Activated naive CD8-positive, alpha-beta T cell (primary cell): ENCODE data around the gene FBXL16.
A peak's percentile ranks its signal among the peaks of the same experiment; 100 is the strongest.
"Not testable (repeated sequence)": the region's sequence is repeated elsewhere in the genome, so short reads cannot be mapped to it uniquely, and the experiment has no call there.

Experiments used
- H3K27ac Mint-ChIP-seq: one replicate; pipeline ENCODE4 v1.8.0; 2021; ENCODE audit warnings: mixed read lengths
- H3K27me3 Mint-ChIP-seq: one replicate; pipeline ENCODE4 v1.8.0; 2021; ENCODE audit warnings: mixed read lengths
- H3K36me3 Mint-ChIP-seq: one replicate; pipeline ENCODE4 v1.8.0; 2021; ENCODE audit warnings: mixed read lengths
- H3K4me1 Mint-ChIP-seq: one replicate; pipeline ENCODE4 v1.8.0; 2021; ENCODE audit warnings: low read depth, mixed read lengths
- H3K4me3 Mint-ChIP-seq: one replicate; pipeline ENCODE4 v1.8.0; 2021; ENCODE audit warnings: mild to moderate bottlenecking, mixed read lengths
- H3K9me3 Mint-ChIP-seq: one replicate; pipeline ENCODE4 v1.8.0; 2021; ENCODE audit warnings: low read depth, mixed read lengths

FBXL16 gene

GRCh38 chr16:720990-721764 lies 15.6 kb upstream of the FBXL16 start, which contains the start of gene ANTKMT:
Gene ANTKMT, plus strand, starts transcription at chr16:721146. Its CDS starts 129 bp downstream, at chr16:721275.
- no peaks in the 10 kb centered on the region for H3K9me3 Mint-ChIP-seq
- no peaks in the 10 kb centered on the region for H3K36me3 Mint-ChIP-seq
- H3K4me1 Mint-ChIP-seq: peaks cover 26% of the 10 kb centered on the region
- H3K27me3 Mint-ChIP-seq: no peaks in the 10 kb centered on the region
- peak within 1 kb of the TSS; percentile 86 for H3K27ac Mint-ChIP-seq
- peak within 1 kb of the TSS; percentile 86 for H3K4me3 Mint-ChIP-seq

- peak overlapping the region; percentile 86 for H3K27ac Mint-ChIP-seq
- H3K4me1 Mint-ChIP-seq: peaks cover 27% of the 10 kb centered on the region
- H3K36me3 Mint-ChIP-seq: no peaks in the 10 kb centered on the region
Observed at GRCh38 chr16:720447-720989, 14.9 kb upstream of the FBXL16 start.

GRCh38 chr16:719815-720446 lies 14.3 kb upstream of the FBXL16 start:
- no peaks in the 10 kb centered on the region for H3K27me3 Mint-ChIP-seq
- peak overlapping the region; percentile 86 for H3K4me3 Mint-ChIP-seq
- H3K27ac Mint-ChIP-seq: peak overlapping the region; percentile 86
- no peaks in the 10 kb centered on the region for H3K9me3 Mint-ChIP-seq
- H3K36me3 Mint-ChIP-seq: no peaks in the 10 kb centered on the region
- H3K4me1 Mint-ChIP-seq: peaks cover 26% of the 10 kb centered on the region

More at GRCh38 chr16:720447-720989, 14.9 kb upstream of the FBXL16 start:
- H3K4me3 Mint-ChIP-seq: peak overlapping the region; percentile 86
- no peaks in the 10 kb centered on the region for H3K9me3 Mint-ChIP-seq
- H3K27me3 Mint-ChIP-seq: no peaks in the 10 kb centered on the region

- Mint-ChIP-seq H3K36me3 (no peaks in the 10 kb centered on the region), H3K27ac (peak overlapping the region; percentile 68), H3K27me3 (no peaks in the 10 kb centered on the region), H3K9me3 (no peaks in the 10 kb centered on the region), H3K4me3 (peak overlapping the region; percentile 68), H3K4me1 (peaks cover 26% of the 10 kb centered on the region)
Observed at GRCh38 chr16:718922-719321, 13.3 kb upstream of the FBXL16 start.

GRCh38 chr16:718389-718788 lies 12.8 kb upstream of the FBXL16 start:
- Mint-ChIP-seq H3K9me3 (no peaks in the 10 kb centered on the region), H3K4me3 (peak overlapping the region; percentile 68), H3K27ac (no peak overlapping the region), H3K27me3 (no peaks in the 10 kb centered on the region), H3K4me1 (peaks cover 24% of the 10 kb centered on the region), H3K36me3 (no peaks in the 10 kb centered on the region)

GRCh38 chr16:717450-718245 lies 12.0 kb upstream of the FBXL16 start:
- Mint-ChIP-seq H3K4me3 (no peak overlapping the region), H3K27ac (no peak overlapping the region), H3K4me1 (peaks cover 22% of the 10 kb centered on the region), H3K36me3 (no peaks in the 10 kb centered on the region), H3K27me3 (peaks cover 2% of the 10 kb centered on the region), H3K9me3 (no peaks in the 10 kb centered on the region)

GRCh38 chr16:716768-717325 lies 11.2 kb upstream of the FBXL16 start:
- peaks cover 20% of the 10 kb centered on the region for H3K4me1 Mint-ChIP-seq
- H3K9me3 Mint-ChIP-seq: no peaks in the 10 kb centered on the region
- peaks cover 3% of the 10 kb centered on the region for H3K27me3 Mint-ChIP-seq
- H3K36me3 Mint-ChIP-seq: no peaks in the 10 kb centered on the region
- no peak overlapping the region for H3K4me3 Mint-ChIP-seq
- no peak overlapping the region for H3K27ac Mint-ChIP-seq

GRCh38 chr16:716200-716568 lies 10.6 kb upstream of the FBXL16 start:
- H3K27me3 Mint-ChIP-seq: peaks cover 3% of the 10 kb centered on the region
- no peaks in the 10 kb centered on the region for H3K9me3 Mint-ChIP-seq
- H3K27ac Mint-ChIP-seq: no peak overlapping the region
- H3K36me3 Mint-ChIP-seq: no peaks in the 10 kb centered on the region
- H3K4me1 Mint-ChIP-seq: peaks cover 20% of the 10 kb centered on the region
- peak overlapping the region; percentile 78 for H3K4me3 Mint-ChIP-seq

GRCh38 chr16:715477-716199 lies 10.0 kb upstream of the FBXL16 start:
- H3K9me3 Mint-ChIP-seq: no peaks in the 10 kb centered on the region
- H3K4me3 Mint-ChIP-seq: peak overlapping the region; percentile 78
- H3K27ac Mint-ChIP-seq: no peak overlapping the region
- H3K27me3 Mint-ChIP-seq: peaks cover 3% of the 10 kb centered on the region
- peaks cover 20% of the 10 kb centered on the region for H3K4me1 Mint-ChIP-seq
- H3K36me3 Mint-ChIP-seq: no peaks in the 10 kb centered on the region

- Mint-ChIP-seq H3K4me1 (peaks cover 16% of the 10 kb centered on the region), H3K27ac (no peak within 1 kb of the TSS), H3K27me3 (peaks cover 3% of the 10 kb centered on the region), H3K36me3 (no peaks in the 10 kb centered on the region), H3K4me3 (peak within 1 kb of the TSS; percentile 78), H3K9me3 (no peaks in the 10 kb centered on the region)
Observed at GRCh38 chr16:714558-715476, 9.2 kb upstream of the FBXL16 start, which contains the start of gene METRN. Gene METRN, plus strand, starts transcription at chr16:715118. Its CDS starts 172 bp downstream, at chr16:715290.

- no peak overlapping the region for H3K27ac Mint-ChIP-seq
- H3K4me3 Mint-ChIP-seq: peak overlapping the region; percentile 3
- peaks cover 3% of the 10 kb centered on the region for H3K27me3 Mint-ChIP-seq
- H3K9me3 Mint-ChIP-seq: no peaks in the 10 kb centered on the region
- no peaks in the 10 kb centered on the region for H3K36me3 Mint-ChIP-seq
- peaks cover 10% of the 10 kb centered on the region for H3K4me1 Mint-ChIP-seq
Observed at GRCh38 chr16:714079-714478, 8.5 kb upstream of the FBXL16 start.

GRCh38 chr16:712740-713250 lies 7.2 kb upstream of the FBXL16 start:
- H3K4me3 Mint-ChIP-seq, H3K4me1 Mint-ChIP-seq, H3K36me3 Mint-ChIP-seq, H3K9me3 Mint-ChIP-seq, H3K27ac Mint-ChIP-seq: not testable (repeated sequence)
- peaks cover 13% of the 10 kb centered on the region for H3K27me3 Mint-ChIP-seq
